ENCODE measurements around the gene CNGA3. TPM values are rescaled to one million over a fixed set of nuclear protein-coding genes. Genes with fewer than 3 reads are reported as not detected.
A peak's percentile ranks its signal among the peaks of the same experiment; 100 is the strongest.

Gene CNGA3
- total and polyA plus RNA-seq, 7 donors = 0.47 to 8.6 (median 4.3) TPM; not detected in 2

GRCh38 chr2:98444436-98445176 is 98.3 kb downstream of the CNGA3 start, which contains the start of gene INPP4A:
INPP4A (plus strand) TSS chr2:98444858; CDS start chr2:98520049, 75,191 bp downstream.
- intact Hi-C loops (cut with DNase I) = loop anchor here (2.0 to 10.0 kb wide), 3 partner anchors 116 to 160 kb away; partner anchors contain the start of genes COA5 and UNC50
- peak; percentile 85 for DNase-seq
- Histone ChIP-seq H3K4me1 (peaks cover 0 to 39% (median 25%) of the 10 kb centered on the region in 4 donors), H3K9me3 (no peaks in the 10 kb centered on the region), H3K4me3 (peak within 1 kb of the TSS; percentile 55 to 86 (median 66)), H3K36me3 (no peaks in the 10 kb centered on the region), H3K27me3 (no peaks in the 10 kb centered on the region), H3K27ac (peak within 1 kb of the TSS; percentile 76 to 90 (median 82))
- TF ChIP-seq CTCF (IDR thresholded peaks at IDR 0.05) = no peak
- TF ChIP-seq POLR2AphosphoS5 (IDR thresholded peaks at IDR 0.05) = peak; percentile 28 to 72 (median 68)
- TF ChIP-seq POLR2A (IDR thresholded peaks at IDR 0.05) = no peak
- TF ChIP-seq EP300 (IDR thresholded peaks at IDR 0.05) = no peak
- WGBS, 2 donors = 1% methylated on average over 75 of the region's 75 CpGs

- H3K36me3 ChIP-seq = no peaks in the 10 kb centered on the region
- intact Hi-C loops (cut with DNase I) = loop anchor here (2.0 to 10.0 kb wide), 3 partner anchors 116 to 160 kb away; partner anchors contain the start of genes COA5 and UNC50
- H3K27me3 ChIP-seq = no peaks in the 10 kb centered on the region
- DNase-seq = no peak
- TF ChIP-seq EP300 (IDR thresholded peaks at IDR 0.05) (no peak), CTCF (IDR thresholded peaks at IDR 0.05) (no peak), POLR2AphosphoS5 (IDR thresholded peaks at IDR 0.05) (no peak), POLR2A (IDR thresholded peaks at IDR 0.05) (no peak)
- H3K27ac ChIP-seq = peak overlapping the region; percentile 76 to 90 (median 82)
- peaks cover 0 to 42% (median 26%) of the 10 kb centered on the region in 4 donors for H3K4me1 ChIP-seq
- H3K9me3 ChIP-seq = no peaks in the 10 kb centered on the region
- H3K4me3 ChIP-seq = peak overlapping the region; percentile 55 to 86 (median 66)
- 0% methylated on average over 34 of the region's 34 CpGs for WGBS, 2 donors
These were observed 99.0 kb downstream of the CNGA3 start for GRCh38 chr2:98445177-98445682.

- Histone ChIP-seq H3K27ac (peak overlapping the region; percentile 76 to 90 (median 82)), H3K9me3 (no peaks in the 10 kb centered on the region), H3K4me1 (peaks cover 0 to 49% (median 33%) of the 10 kb centered on the region in 4 donors), H3K4me3 (peak overlapping the region; percentile 55 to 86 (median 66)), H3K27me3 (no peaks in the 10 kb centered on the region), H3K36me3 (no peaks in the 10 kb centered on the region)
- no peak for DNase-seq
- TF ChIP-seq POLR2AphosphoS5 (IDR thresholded peaks at IDR 0.05) = no peak
- TF ChIP-seq CTCF (IDR thresholded peaks at IDR 0.05) = no peak
- no peak for TF ChIP-seq EP300 (IDR thresholded peaks at IDR 0.05)
- no peak for TF ChIP-seq POLR2A (IDR thresholded peaks at IDR 0.05)
- intact Hi-C loops (cut with DNase I) = loop anchor here (2.0 to 10.0 kb wide), 3 partner anchors 115 to 159 kb away; partner anchors contain the start of genes COA5 and UNC50
- WGBS, 2 donors = 51 to 62% methylated on average over 19 of the region's 19 CpGs
These were observed 99.7 kb downstream of the CNGA3 start for GRCh38 chr2:98445683-98446581.

GRCh38 chr2:98446850-98447249 is 100.6 kb downstream of the CNGA3 start:
- TF ChIP-seq CTCF (IDR thresholded peaks at IDR 0.05) = no peak
- TF ChIP-seq POLR2A (IDR thresholded peaks at IDR 0.05) = no peak
- no peak for TF ChIP-seq POLR2AphosphoS5 (IDR thresholded peaks at IDR 0.05)
- no peak for TF ChIP-seq EP300 (IDR thresholded peaks at IDR 0.05)
- Histone ChIP-seq H3K27me3 (no peaks in the 10 kb centered on the region), H3K9me3 (no peaks in the 10 kb centered on the region), H3K36me3 (no peaks in the 10 kb centered on the region), H3K4me3 (no peak overlapping the region), H3K4me1 (peaks cover 0 to 59% (median 37%) of the 10 kb centered on the region in 4 donors), H3K27ac (peak overlapping the region in 2 of 4 donors; percentile 88 to 90)
- WGBS, 2 donors = 75 to 80% methylated on average over 6 of the region's 6 CpGs
- intact Hi-C loops (cut with DNase I) = loop anchor here (10.0 kb wide), 1 partner anchor 158 kb away; the partner anchor contains the start of genes COA5 and UNC50
- no peak for DNase-seq

Data from sigmoid colon (tissue), 7 donors.